GM12892 (cell line): Measurements from ENCODE around the gene GPN2.

Source experiments
- POLR2A ChIP-seq: IDR thresholded peaks from 2 replicates; pipeline ENCODE4 v1.6.1; 2011; ENCODE audit warnings: low read depth, low read length, control low read depth
- POLR2AphosphoS5 ChIP-seq: IDR thresholded peaks from 2 replicates; pipeline ENCODE4 v1.6.1; 2011; ENCODE audit warnings: low read depth, low read length, control low read depth
- TAF1 ChIP-seq: IDR thresholded peaks from 2 replicates; pipeline ENCODE4 v1.6.1; 2011; ENCODE audit warnings: low read depth, mild to moderate bottlenecking, control low read depth, low read length, borderline replicate concordance

GRCh38 chr1:26856604-26857469, 33.2 kb downstream of the GPN2 start:
- TF ChIP-seq POLR2AphosphoS5 (no peak), POLR2A (no peak), TAF1 (no peak)
